ENCODE results near the gene PPP1CA. TPM values are rescaled to one million over a fixed set of nuclear protein-coding genes. Genes with fewer than 3 reads are reported as not detected.

The PPP1CA gene
- total RNA-seq, 5 donors from 2014 or later (not counting 1 experiment from before 2014, with no cell fraction given): 118 to 198 (median 186) TPM

DNA sequence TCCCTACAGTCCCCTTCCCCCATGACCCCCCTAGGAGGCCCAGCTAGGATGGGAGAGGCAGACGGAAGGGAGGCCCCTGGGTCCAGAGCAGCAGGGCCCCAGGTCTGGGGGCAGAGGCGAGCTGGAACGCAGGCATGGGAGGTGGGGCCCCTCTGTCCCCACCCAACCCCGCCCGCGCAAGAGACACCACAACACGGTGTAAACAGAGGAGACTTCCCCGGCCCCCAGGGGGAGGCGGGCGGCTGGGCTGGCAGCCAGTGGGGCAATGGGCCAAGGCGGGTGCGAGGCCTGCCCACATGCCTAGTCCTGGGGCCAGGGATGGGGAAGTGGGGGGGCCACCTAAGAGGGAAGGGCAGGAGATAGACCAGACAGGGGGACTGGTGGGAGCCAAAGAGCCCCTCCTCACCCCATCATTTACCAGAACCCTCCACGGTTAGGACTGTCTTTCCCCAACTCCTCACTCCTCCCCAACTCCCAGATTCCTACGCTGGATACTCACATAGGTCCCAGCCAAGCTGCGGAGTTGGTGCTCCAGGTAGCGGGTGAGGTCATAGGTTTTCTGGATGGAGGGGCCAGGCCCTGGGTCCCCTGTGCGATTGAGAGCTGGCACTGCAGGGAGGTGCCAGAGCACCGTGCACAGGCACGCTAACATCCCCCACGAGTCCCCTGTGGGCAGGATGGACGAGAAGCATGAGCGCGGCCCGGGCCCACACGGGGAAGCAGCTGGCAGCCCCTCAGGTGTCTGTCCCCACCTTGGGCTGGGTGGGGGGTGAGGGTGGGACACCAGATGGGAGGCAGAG, 34.5 kb downstream of the PPP1CA start:
- H3K4me1 Mint-ChIP-seq: peaks cover 72 to 88% (median 77%) of the 10 kb centered on the region in 3 donors
- H3K4me1 ChIP-seq (ENCODE audit: control insufficient read depth in 1 of 2, extremely low read depth in 1 of 2, insufficient read depth in 2 of 2, low read length in 2 of 2): peaks cover 4 to 90% of the 10 kb centered on the region in 2 experiments

DNA sequence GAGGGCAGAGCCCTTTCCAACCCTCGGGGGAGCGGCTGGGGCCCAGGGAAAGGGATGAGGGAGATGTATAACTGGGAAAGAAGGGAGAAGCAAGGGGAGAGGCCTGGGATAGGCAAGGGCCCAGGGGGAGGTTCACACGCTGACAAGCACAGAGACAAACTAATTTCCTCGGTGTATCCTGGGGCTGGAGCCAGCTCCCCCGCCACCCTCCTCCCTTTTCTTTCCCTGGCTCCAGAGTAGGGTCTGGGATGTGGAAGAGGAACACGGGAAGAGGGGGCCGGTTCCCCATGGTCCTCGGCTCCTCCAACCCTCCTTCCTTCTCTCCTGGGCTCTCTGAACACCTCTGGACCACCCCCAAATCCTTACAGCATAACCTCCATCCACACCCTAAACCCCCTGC, 35.1 kb downstream of the PPP1CA start:
- Histone ChIP-seq H3K27ac (ENCODE audit: low read length) (peak overlapping the region; percentile 20), H3K27me3 (replicated peaks in 1 of 2; ENCODE audit: control insufficient read depth in 2 of 2, extremely low read depth in 1 of 2, insufficient read depth in 2 of 2, low read length in 1 of 2) (peaks cover 0 to 4% of the 10 kb centered on the region in 2 experiments), H3K9me3 (no peaks in the 10 kb centered on the region), H3K4me3 (ENCODE audit: control insufficient read depth in 1 of 2, extremely low read depth in 1 of 2, low read length in 1 of 2) (no peak overlapping the region), H3K4me1 (ENCODE audit: control insufficient read depth in 1 of 2, extremely low read depth in 1 of 2, insufficient read depth in 2 of 2, low read length in 2 of 2) (peaks cover 4 to 84% of the 10 kb centered on the region in 2 experiments), H3K36me3 (ENCODE audit: control insufficient read depth in 2 of 2, extremely low read depth in 1 of 2, insufficient read depth in 1 of 2, low read length in 1 of 2) (no peaks in the 10 kb centered on the region)
- CTCF ChIA-PET: no interaction called here
- Mint-ChIP-seq H3K27ac (peak overlapping the region; percentile 62 to 76), H3K27me3 (peaks cover 3 to 9% of the 10 kb centered on the region in 2 donors), H3K4me1 (peaks cover 67 to 84% (median 72%) of the 10 kb centered on the region in 3 donors), H3K9me3 (no peaks in the 10 kb centered on the region), H3K36me3 (peaks cover 5% of the 10 kb centered on the region), H3K4me3 (no peak overlapping the region)
- no CpG with 5 or more reads among the region's 8 CpGs for WGBS (ENCODE audit: insufficient coverage)
- POLR2A ChIA-PET: no interaction called here
- ATAC-seq (replicated peaks in 1 of 4) (no peak), DNase-seq (no peak)

More for the DNA sequence above, 34.5 kb downstream of the PPP1CA start:
- H3K36me3 Mint-ChIP-seq: peaks cover 5% of the 10 kb centered on the region
- Histone ChIP-seq H3K27ac (ENCODE audit: low read length) (peak overlapping the region; percentile 20), H3K36me3 (ENCODE audit: control insufficient read depth in 2 of 2, extremely low read depth in 1 of 2, insufficient read depth in 1 of 2, low read length in 1 of 2) (no peaks in the 10 kb centered on the region), H3K9me3 (no peaks in the 10 kb centered on the region), H3K27me3 (replicated peaks in 1 of 2; ENCODE audit: control insufficient read depth in 2 of 2, extremely low read depth in 1 of 2, insufficient read depth in 2 of 2, low read length in 1 of 2) (peaks cover 0 to 11% of the 10 kb centered on the region in 2 experiments), H3K4me3 (ENCODE audit: control insufficient read depth in 1 of 2, extremely low read depth in 1 of 2, low read length in 1 of 2) (no peak overlapping the region)
- no peaks in the 10 kb centered on the region for H3K9me3 Mint-ChIP-seq
- ChIA-PET POLR2A (no interaction called here), CTCF (interaction anchor here in 1 of 2 donors (0.8 to 1.8 kb wide), 2 partner anchors 15 to 16 kb away, joined by 3 to 5 read pairs; no protein-coding TSS in a partner anchor)
- WGBS (ENCODE audit: insufficient coverage): 79% methylated on average over 14 of the region's 25 CpGs
- H3K27ac Mint-ChIP-seq: peak overlapping the region; percentile 5 to 76
- ATAC-seq (replicated peaks in 1 of 4) (no peak), DNase-seq (no peak)
- H3K4me3 Mint-ChIP-seq: no peak overlapping the region
- H3K27me3 Mint-ChIP-seq: peaks cover 3 to 12% of the 10 kb centered on the region in 2 donors

DNA sequence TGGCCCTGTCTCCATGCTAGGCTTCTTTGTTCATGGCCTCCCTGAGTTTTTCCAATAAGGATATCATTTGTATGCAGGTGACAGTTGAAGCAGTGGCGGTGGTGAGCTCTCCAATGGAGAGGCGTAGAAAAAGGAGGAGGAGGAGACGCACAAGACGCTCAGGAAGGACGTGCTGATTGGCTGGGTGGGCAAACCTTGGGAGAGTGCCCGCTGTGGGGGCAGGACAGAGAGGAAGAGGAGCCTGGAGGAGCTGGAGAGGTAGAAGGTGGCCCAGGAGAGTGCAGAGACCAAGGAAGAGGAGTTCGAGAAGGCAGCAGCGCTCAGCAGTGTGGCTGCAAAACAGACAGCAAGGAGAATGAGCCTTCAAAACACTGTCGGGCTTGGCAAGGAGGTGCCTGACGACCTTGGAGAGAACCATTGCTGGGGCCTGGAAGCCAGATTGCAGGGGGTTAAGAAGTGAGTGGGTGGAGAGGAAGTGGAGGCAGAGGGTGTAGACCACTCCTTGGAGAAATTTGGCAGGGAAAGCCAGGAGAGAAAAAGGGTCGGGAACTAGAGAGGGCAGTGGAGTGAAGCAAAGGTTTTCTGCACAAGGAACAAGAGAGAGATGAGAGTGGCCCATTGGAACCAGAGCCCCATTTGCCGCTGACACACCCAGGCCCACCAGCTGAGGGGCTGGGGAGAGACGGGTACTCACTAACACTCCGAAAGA, 35.8 kb downstream of the PPP1CA start:
- Mint-ChIP-seq H3K9me3 (no peaks in the 10 kb centered on the region), H3K36me3 (peaks cover 5% of the 10 kb centered on the region), H3K27ac (peak overlapping the region; percentile 62 to 76), H3K4me3 (peak overlapping the region in 1 of 3 donors; percentile 24), H3K27me3 (peaks cover 3 to 4% of the 10 kb centered on the region in 2 donors), H3K4me1 (peaks cover 60 to 77% (median 66%) of the 10 kb centered on the region in 3 donors)
- 89% methylated on average over 11 of the region's 14 CpGs for WGBS (ENCODE audit: insufficient coverage)
- Histone ChIP-seq H3K9me3 (no peaks in the 10 kb centered on the region), H3K4me1 (ENCODE audit: control insufficient read depth in 1 of 2, extremely low read depth in 1 of 2, insufficient read depth in 2 of 2, low read length in 2 of 2) (peaks cover 4 to 77% of the 10 kb centered on the region in 2 experiments), H3K4me3 (ENCODE audit: control insufficient read depth in 1 of 2, extremely low read depth in 1 of 2, low read length in 1 of 2) (no peak overlapping the region), H3K27ac (ENCODE audit: low read length) (no peak overlapping the region), H3K27me3 (replicated peaks in 1 of 2; ENCODE audit: control insufficient read depth in 2 of 2, extremely low read depth in 1 of 2, insufficient read depth in 2 of 2, low read length in 1 of 2) (no peaks in the 10 kb centered on the region), H3K36me3 (ENCODE audit: control insufficient read depth in 2 of 2, extremely low read depth in 1 of 2, insufficient read depth in 1 of 2, low read length in 1 of 2) (no peaks in the 10 kb centered on the region)
- CTCF ChIA-PET: interaction anchor here in 1 of 2 donors (0.5 kb wide), 1 partner anchor 318 kb away, joined by 3 read pairs; no protein-coding TSS in a partner anchor
- POLR2A ChIA-PET: no interaction called here
- ATAC-seq (replicated peaks in 1 of 4) (no peak), DNase-seq (no peak)

DNA sequence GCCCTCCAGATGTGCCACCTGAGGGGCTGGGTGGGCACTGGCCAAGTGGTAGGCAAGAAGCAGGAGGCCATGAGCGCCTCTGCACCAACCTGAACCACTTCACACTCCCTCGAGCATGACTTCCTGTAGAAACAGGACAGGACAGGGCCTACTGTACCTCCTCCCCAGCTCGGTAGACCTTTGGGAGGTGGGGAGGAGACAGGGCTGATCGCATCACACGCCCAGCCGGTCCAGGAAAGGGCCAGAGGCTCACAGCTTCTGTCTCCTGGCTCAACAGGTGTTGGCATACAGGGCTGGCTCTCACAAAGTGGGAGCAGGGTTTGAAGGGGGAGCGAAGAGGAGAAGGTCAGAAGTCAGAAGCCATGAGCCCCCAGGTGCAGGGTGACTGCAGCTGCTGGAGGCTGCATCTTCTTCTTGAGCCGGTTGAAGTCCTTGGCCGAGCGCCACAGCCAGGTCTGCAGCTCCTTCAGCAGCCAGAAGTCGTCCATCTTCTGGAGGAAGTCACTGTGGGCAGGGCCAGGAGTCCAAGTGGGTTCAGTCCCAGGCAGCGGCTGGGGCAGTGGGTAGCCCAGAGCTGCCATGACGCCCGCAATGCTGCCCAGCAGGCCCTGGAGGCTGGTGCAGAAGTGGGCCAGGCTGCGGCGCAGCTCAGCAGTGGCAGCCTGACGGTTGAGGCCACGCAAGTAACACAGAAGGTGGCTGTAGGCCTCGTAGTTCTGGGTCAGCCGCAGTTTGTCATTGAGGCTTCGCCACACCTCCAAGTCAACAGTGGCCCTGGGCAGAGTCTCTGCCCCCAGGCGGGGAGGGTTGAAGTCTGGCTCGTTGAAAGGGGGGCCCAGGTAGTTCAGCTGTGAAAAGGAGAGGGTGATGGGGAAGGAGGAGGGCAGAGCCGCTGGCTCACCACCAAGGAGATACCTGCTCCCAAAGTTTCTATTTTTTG, 36.6 kb downstream of the PPP1CA start:
- peak overlapping the region; percentile 89 to 93 for H3K27ac Mint-ChIP-seq

DNA sequence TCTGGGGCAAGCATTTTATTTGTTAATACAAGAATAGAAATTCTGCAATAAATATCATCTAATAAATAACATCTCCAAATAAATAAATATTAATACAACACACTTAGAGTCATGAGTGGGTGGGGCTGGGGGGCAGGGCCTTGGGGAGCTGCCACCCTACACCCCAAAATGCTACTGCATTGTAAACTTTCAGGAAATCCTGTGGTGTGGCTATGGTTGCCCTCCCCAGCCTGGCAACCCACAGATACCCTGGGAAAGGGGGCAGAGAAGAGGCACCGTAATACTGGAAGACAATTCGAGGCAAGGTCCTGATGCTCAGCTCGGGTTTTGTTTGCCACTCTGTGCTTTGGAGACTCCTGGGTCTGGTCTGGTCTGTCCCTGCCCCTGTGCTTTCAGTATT, 37.5 kb downstream of the PPP1CA start:
- ATAC-seq (replicated peaks in 1 of 4) (peak in 3 of 4 experiments; percentile 32 to 63 (median 45)), DNase-seq (no peak)
- CTCF ChIA-PET: no interaction called here
- Mint-ChIP-seq H3K4me3 (peak overlapping the region in 1 of 3 donors; percentile 59), H3K9me3 (no peaks in the 10 kb centered on the region), H3K36me3 (peaks cover 5% of the 10 kb centered on the region), H3K4me1 (peaks cover 47 to 60% (median 50%) of the 10 kb centered on the region in 3 donors), H3K27me3 (no peaks in the 10 kb centered on the region), H3K27ac (peak overlapping the region; percentile 89 to 93)
- no peak overlapping the region for H3K4me3 ChIP-seq (ENCODE audit: control insufficient read depth in 1 of 2, extremely low read depth in 1 of 2, low read length in 1 of 2)
- H3K4me1 ChIP-seq (ENCODE audit: control insufficient read depth in 1 of 2, extremely low read depth in 1 of 2, insufficient read depth in 2 of 2, low read length in 2 of 2): peaks cover 4 to 60% of the 10 kb centered on the region in 2 experiments
- POLR2A ChIA-PET: no interaction called here
- H3K9me3 ChIP-seq: no peaks in the 10 kb centered on the region
- H3K27me3 ChIP-seq (replicated peaks in 1 of 2; ENCODE audit: control insufficient read depth in 2 of 2, extremely low read depth in 1 of 2, insufficient read depth in 2 of 2, low read length in 1 of 2): no peaks in the 10 kb centered on the region
- no peaks in the 10 kb centered on the region for H3K36me3 ChIP-seq (ENCODE audit: control insufficient read depth in 2 of 2, extremely low read depth in 1 of 2, insufficient read depth in 1 of 2, low read length in 1 of 2)
- 21% methylated on average over 3 of the region's 3 CpGs for WGBS (ENCODE audit: insufficient coverage)
- H3K27ac ChIP-seq (ENCODE audit: low read length): no peak overlapping the region

More for the DNA sequence above, 36.6 kb downstream of the PPP1CA start:
- H3K9me3 Mint-ChIP-seq: no peaks in the 10 kb centered on the region
- 85% methylated on average over 20 of the region's 24 CpGs for WGBS (ENCODE audit: insufficient coverage)
- Histone ChIP-seq H3K9me3 (no peaks in the 10 kb centered on the region), H3K4me1 (ENCODE audit: control insufficient read depth in 1 of 2, extremely low read depth in 1 of 2, insufficient read depth in 2 of 2, low read length in 2 of 2) (peaks cover 4 to 69% of the 10 kb centered on the region in 2 experiments), H3K27me3 (replicated peaks in 1 of 2; ENCODE audit: control insufficient read depth in 2 of 2, extremely low read depth in 1 of 2, insufficient read depth in 2 of 2, low read length in 1 of 2) (no peaks in the 10 kb centered on the region), H3K27ac (ENCODE audit: low read length) (peak overlapping the region; percentile 29), H3K4me3 (ENCODE audit: control insufficient read depth in 1 of 2, extremely low read depth in 1 of 2, low read length in 1 of 2) (no peak overlapping the region), H3K36me3 (ENCODE audit: control insufficient read depth in 2 of 2, extremely low read depth in 1 of 2, insufficient read depth in 1 of 2, low read length in 1 of 2) (no peaks in the 10 kb centered on the region)
- POLR2A ChIA-PET: no interaction called here
- H3K36me3 Mint-ChIP-seq: peaks cover 5% of the 10 kb centered on the region
- peak overlapping the region in 1 of 3 donors; percentile 59 for H3K4me3 Mint-ChIP-seq
- DNase-seq: no peak
- peaks cover 52 to 69% (median 59%) of the 10 kb centered on the region in 3 donors for H3K4me1 Mint-ChIP-seq
- CTCF ChIA-PET: interaction anchor here (0.5 to 0.6 kb wide), 2 partner anchors 15 to 319 kb away, joined by 3 read pairs; no protein-coding TSS in a partner anchor
- peak in 3 of 4 experiments; percentile 38 to 61 (median 59) for ATAC-seq (replicated peaks in 1 of 4)
- H3K27me3 Mint-ChIP-seq: no peaks in the 10 kb centered on the region
